Activated naive CD4-positive, alpha-beta T cell (primary cell): Measurements from ENCODE around the gene RBBP8NL.
"Not testable (repeated sequence)": the region's sequence is repeated elsewhere in the genome, so short reads cannot be mapped to it uniquely, and the experiment has no call there.

Experiments used
- DNase-seq, 4 experiments: peaks; one replicate each; lab custom pipeline; 2025; lab: John Stamatoyannopoulos, UW

The RBBP8NL gene

GRCh38 chr20:62441987-62442539, 14.7 kb upstream of the RBBP8NL start:
- no peak for DNase-seq

- DNase-seq, result no peak
Measured at GRCh38 chr20:62439218-62439617, 11.9 kb upstream of the RBBP8NL start.

- no peak for DNase-seq
Measured at GRCh38 chr20:62437927-62438326, 10.6 kb upstream of the RBBP8NL start.

- DNase-seq, result no peak
Measured at GRCh38 chr20:62437496-62437895, 10.2 kb upstream of the RBBP8NL start.

- DNase-seq, result no peak
Measured at GRCh38 chr20:62436692-62437091, 9.4 kb upstream of the RBBP8NL start.

- DNase-seq, result no peak
Measured at GRCh38 chr20:62433658-62434497, 6.5 kb upstream of the RBBP8NL start.

- no peak for DNase-seq
Measured at GRCh38 chr20:62430866-62431447, 3.6 kb upstream of the RBBP8NL start.

- no peak for DNase-seq
Measured at GRCh38 chr20:62430311-62430853, 3.0 kb upstream of the RBBP8NL start.

GRCh38 chr20:62429455-62430310, 2.3 kb upstream of the RBBP8NL start:
- DNase-seq, result no peak

- no peak for DNase-seq
Measured at GRCh38 chr20:62428396-62429295, 1.3 kb upstream of the RBBP8NL start.

GRCh38 chr20:62428002-62428372, 648 bp upstream of the RBBP8NL start:
- DNase-seq, result no peak

- DNase-seq, result no peak
Measured at GRCh38 chr20:62426699-62427131, 624 bp downstream of the RBBP8NL start.

GRCh38 chr20:62426059-62426348, 1.3 kb downstream of the RBBP8NL start:
- DNase-seq, result not testable (repeated sequence)

GRCh38 chr20:62425281-62426058, 1.9 kb downstream of the RBBP8NL start:
- DNase-seq, result no peak

- DNase-seq, result no peak
Measured at GRCh38 chr20:62424249-62425107, 2.9 kb downstream of the RBBP8NL start.

GRCh38 chr20:62423326-62423706, 4.0 kb downstream of the RBBP8NL start:
- no peak for DNase-seq

- no peak for DNase-seq
Measured at GRCh38 chr20:62422636-62423325, 4.6 kb downstream of the RBBP8NL start.

- DNase-seq, result no peak
Measured at GRCh38 chr20:62421716-62421990, 5.7 kb downstream of the RBBP8NL start.
